ENCODE data around the gene CCDC169.

DNA sequence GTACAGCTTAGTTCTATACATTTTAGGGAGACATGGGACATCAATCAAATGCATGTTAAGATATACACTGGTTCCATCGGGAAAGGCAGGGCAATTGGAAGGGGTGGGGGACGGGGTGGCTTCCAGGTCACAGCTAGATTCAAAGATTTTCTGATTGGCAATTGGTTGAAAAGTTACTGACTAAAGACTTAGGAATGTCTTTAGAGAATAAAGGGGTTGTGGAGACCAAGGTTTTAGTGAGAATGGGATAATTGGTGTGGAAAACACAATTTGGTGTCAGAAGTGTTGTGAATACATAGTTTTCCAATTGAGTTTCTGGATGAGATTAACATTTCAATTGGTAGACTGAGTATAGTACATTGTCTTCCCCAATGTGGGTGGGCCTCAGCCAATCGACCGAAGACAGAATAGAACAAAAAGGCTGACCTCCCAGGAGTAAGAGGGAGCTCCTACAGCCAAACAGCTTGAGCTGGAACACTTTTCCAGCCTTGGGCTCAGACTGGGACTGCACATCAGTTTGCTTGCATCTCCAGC lies 988 bp upstream of the CCDC169 start:
- TF ChIP-seq, protein P1, sequence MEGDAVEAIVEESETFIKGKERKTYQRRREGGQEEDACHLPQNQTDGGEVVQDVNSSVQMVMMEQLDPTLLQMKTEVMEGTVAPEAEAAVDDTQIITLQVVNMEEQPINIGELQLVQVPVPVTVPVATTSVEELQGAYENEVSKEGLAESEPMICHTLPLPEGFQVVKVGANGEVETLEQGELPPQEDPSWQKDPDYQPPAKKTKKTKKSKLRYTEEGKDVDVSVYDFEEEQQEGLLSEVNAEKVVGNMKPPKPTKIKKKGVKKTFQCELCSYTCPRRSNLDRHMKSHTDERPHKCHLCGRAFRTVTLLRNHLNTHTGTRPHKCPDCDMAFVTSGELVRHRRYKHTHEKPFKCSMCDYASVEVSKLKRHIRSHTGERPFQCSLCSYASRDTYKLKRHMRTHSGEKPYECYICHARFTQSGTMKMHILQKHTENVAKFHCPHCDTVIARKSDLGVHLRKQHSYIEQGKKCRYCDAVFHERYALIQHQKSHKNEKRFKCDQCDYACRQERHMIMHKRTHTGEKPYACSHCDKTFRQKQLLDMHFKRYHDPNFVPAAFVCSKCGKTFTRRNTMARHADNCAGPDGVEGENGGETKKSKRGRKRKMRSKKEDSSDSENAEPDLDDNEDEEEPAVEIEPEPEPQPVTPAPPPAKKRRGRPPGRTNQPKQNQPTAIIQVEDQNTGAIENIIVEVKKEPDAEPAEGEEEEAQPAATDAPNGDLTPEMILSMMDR (conservative IDR thresholded peaks at IDR 0.05; ENCODE audit: low read length): no peak
- TF ChIP-seq EZH2phosphoT487 (IDR thresholded peaks at IDR 0.05; ENCODE audit: borderline replicate concordance): no peak

Measured in Loucy (cell line).